Muscle of leg (tissue), 11 donors: ENCODE measurements around the gene CLCF1. TPM values are rescaled to one million over a fixed set of nuclear protein-coding genes. Genes with fewer than 3 reads are reported as not detected.
"Not testable (repeated sequence)": the region's sequence is repeated elsewhere in the genome, so short reads cannot be mapped to it uniquely, and the experiment has no call there.

ENCODE experiments used
- DNase-seq: peaks from one replicate; pipeline ENCODE4 v3.0.0; 2013
- H3K27ac ChIP-seq: one replicate; pipeline ENCODE4 v1.5.1; 2013; ENCODE audit warnings: mild to moderate bottlenecking, low read length, control low read depth
- H3K27me3 ChIP-seq: one replicate; pipeline ENCODE4 v1.6.1; 2013; ENCODE audit warnings: low read length; ENCODE audit not compliant: control insufficient read depth, insufficient read depth
- H3K36me3 ChIP-seq: one replicate; pipeline ENCODE4 v1.6.1; 2013; ENCODE audit warnings: low read length; ENCODE audit not compliant: control insufficient read depth, insufficient read depth
- H3K4me1 ChIP-seq: one replicate; pipeline ENCODE4 v1.6.1; 2013; ENCODE audit warnings: low read length; ENCODE audit not compliant: control insufficient read depth, insufficient read depth
- H3K4me3 ChIP-seq: one replicate; pipeline ENCODE4 v1.5.1; 2013; ENCODE audit warnings: low read length, control low read depth
- H3K9me3 ChIP-seq: replicated peaks from 2 replicates; pipeline ENCODE4 v1.6.1; 2013; ENCODE audit warnings: low read depth, low read length; ENCODE audit not compliant: control insufficient read depth
- WGBS: methylation state at CpG from one replicate; pipeline ENCODE4 v1.1.5; 2013; ENCODE audit warnings: missing lambda C conversion rate; ENCODE audit not compliant: insufficient coverage; 5-methylcytosine and 5-hydroxymethylcytosine counted together
- polyA plus RNA-seq, 8 donors: library from polyadenylated mRNA; unstranded; fragments of 120-200 nt; gene quantifications; one replicate each; pipeline versions ENCODE4 v1.2.1 to v1.2.3, GENCODE V29; 2013; ENCODE audit warnings: inconsistent platforms in 1 of 8, low replicate concordance in 1 of 8; ENCODE audit not compliant: insufficient read length in 8 of 8, insufficient read depth in 1 of 8
- total RNA-seq: library from RNA; stranded (reverse); fragments of 120-200 nt; gene quantifications from one replicate; pipeline ENCODE4 v1.2.4, GENCODE V29; 2013

CLCF1 gene
- total and polyA plus RNA-seq, 9 donors = 2.0 to 4.8 (median 4.0) TPM

DNA sequence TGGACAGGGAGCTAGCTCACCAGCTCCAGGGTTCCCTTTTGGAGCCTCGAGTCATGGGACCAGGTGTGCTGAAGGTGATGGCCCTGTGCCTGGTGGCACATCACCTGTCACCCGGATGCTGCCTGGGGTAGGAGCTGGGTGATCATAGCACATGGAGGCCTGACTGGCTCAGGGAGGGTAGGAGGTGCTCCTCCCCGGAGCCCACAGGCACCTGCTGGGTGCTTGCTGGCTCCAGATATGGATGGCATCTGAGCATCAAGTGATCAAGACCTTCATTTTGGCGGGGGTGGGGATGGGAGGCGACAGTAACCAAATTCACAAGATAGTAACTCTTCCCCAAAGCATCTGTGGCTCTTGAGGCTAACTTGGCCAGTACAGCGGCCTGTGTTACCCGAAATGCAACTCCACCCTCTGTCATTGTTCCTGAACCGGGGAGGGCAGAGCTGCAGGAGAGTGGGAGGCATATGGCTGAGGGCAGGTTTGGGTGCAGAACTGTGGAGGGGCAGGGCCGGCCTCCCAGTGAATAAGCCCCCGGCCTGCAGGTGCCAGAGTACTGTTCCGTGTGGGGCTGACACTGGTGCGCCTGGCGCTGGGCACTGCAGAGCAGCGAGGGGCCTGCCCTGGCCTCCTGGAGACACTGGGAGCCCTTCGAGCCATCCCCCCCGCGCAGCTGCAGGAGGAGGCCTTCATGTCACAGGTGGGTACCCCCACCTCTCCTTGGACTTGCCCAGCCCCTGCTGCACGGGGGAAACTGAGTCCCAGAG lies 35.2 kb upstream of the CLCF1 start:
- Histone ChIP-seq H3K4me1 (peaks cover 50% of the 10 kb centered on the region), H3K27ac (no peak overlapping the region), H3K9me3 (no peaks in the 10 kb centered on the region), H3K36me3 (no peaks in the 10 kb centered on the region), H3K4me3 (no peak overlapping the region), H3K27me3 (peaks cover 45% of the 10 kb centered on the region)
- DNase-seq = no peak
- 75% methylated on average over 12 of the region's 18 CpGs for WGBS

DNA sequence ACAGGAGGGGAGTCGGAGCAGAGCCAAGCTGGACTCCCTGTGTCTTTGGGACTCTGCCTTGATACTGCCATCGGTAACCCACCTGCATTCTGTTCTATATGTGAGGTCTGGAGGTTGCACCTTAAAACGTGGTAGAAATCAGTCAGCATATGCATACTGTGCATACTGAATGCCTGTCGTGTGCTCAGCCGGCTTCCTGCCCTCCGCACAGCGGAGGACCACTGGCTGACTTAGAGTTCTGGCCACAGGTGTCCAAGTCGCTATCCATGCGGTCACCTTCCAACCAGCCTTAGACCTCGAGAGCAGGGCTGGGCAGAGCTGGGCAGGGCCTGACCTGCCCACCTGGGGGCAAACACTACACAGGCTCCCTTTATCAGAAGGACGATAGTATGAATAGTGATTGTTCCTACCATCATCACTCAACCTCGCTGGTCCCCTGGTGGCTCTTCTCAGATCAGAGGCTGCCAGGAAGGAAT lies 34.3 kb upstream of the CLCF1 start:
- Histone ChIP-seq H3K36me3 (no peaks in the 10 kb centered on the region), H3K4me3 (no peak overlapping the region), H3K4me1 (peaks cover 45% of the 10 kb centered on the region), H3K27ac (no peak overlapping the region), H3K9me3 (no peaks in the 10 kb centered on the region), H3K27me3 (peaks cover 39% of the 10 kb centered on the region)
- no peak for DNase-seq
- 59% methylated on average over 7 of the region's 12 CpGs for WGBS

DNA sequence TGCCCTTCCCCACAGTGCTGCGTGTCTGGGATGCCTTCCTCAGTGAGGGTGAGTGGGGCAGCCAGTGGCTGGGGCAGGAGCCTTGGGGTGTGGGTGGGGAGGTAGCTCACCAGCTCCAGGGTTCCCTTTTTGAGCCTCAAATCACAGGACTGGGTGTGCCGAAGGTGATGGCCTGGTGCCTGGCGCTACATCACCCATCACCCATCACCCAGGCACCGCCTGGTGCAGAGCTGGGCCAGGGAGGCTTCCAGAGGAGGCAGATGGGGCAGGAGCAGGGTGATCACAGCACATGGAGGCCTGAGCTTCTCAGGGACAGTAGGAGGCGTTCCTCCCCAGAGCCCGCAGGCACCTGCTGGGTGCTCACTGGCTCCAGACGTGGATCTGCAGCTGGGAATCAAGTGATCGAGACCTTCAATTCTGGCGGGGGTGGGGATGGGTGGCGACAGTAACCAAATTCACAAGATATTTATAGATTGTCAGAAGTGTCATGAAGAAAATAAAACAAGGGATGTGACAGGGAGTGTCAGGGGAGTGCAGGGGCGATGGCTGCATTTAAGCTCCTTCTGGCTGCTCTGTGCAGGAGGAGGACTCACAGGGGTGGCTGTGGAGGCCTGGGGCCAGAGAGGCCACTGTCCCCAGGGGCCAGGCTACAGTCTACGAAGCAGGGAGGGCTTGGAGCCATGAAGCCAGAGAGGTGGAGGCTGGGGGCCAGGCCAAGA lies 33.7 kb upstream of the CLCF1 start:
- no peak for DNase-seq
- no peak overlapping the region for H3K27ac ChIP-seq
- H3K36me3 ChIP-seq = no peaks in the 10 kb centered on the region
- no peaks in the 10 kb centered on the region for H3K9me3 ChIP-seq
- H3K27me3 ChIP-seq = peaks cover 38% of the 10 kb centered on the region
- 54% methylated on average over 5 of the region's 12 CpGs for WGBS
- peaks cover 47% of the 10 kb centered on the region for H3K4me1 ChIP-seq
- no peak overlapping the region for H3K4me3 ChIP-seq

DNA sequence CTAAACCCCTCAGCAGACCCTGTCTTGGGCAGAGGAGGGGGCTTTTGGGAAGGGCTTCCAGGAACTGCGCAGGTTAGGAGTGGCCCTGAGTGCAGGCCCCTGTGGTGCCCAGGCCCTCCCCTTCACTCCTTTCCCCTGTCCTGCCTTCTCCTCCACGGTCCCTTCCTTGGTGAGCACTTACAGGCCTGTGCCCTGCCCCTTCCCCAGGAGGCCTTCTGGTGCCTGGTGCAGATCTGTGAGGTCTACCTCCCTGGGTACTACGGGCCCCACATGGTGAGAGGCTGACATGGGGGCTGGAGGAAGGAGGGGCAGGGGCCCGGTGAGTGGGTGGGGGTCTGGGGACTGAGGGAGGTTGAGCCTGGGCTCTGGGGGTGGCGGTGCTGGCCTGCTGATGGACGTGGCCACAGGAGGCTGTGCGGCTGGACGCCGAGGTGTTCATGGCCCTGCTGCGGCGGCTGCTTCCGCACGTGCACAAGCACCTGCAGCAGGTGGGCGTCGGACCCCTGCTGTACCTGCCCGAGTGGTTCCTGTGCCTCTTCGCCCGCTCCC lies 33.1 kb upstream of the CLCF1 start:
- DNase-seq = no peak
- 85% methylated on average over 16 of the region's 18 CpGs for WGBS
- Histone ChIP-seq H3K27ac (no peak overlapping the region), H3K9me3 (no peaks in the 10 kb centered on the region), H3K27me3 (peaks cover 32% of the 10 kb centered on the region), H3K4me3 (no peak overlapping the region), H3K4me1 (peaks cover 49% of the 10 kb centered on the region), H3K36me3 (no peaks in the 10 kb centered on the region)

DNA sequence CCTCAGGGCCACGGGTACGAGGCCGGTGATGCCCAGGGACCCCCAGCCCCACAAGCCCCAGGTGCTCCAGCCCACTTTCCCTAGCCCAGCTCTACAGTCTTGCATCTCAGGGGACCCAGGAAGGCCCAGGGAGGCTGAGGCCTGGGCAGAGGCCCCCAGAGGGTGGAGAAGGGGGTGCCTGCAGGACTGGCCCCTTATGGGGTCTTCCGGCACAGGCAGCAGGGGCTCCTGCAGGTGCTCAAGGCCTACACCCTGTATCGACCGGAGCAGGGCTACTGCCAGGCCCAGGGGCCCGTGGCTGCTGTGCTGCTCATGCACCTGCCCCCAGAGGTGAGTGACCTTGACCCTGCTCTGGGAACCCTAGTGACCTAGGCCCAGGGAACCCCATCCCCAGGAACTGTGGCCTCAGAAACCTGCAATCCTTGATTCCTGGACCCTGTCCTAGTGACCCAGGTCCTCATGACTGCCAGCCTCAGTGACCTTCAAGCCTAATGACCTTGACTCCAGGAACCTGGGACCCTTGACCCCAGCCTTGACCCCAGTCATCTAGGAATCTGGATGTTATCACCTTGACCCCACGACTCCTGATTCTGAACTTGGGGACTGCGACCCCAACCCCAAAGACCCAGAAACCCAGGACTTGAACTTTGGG lies 32.4 kb upstream of the CLCF1 start:
- Histone ChIP-seq H3K9me3 (no peaks in the 10 kb centered on the region), H3K4me1 (peaks cover 48% of the 10 kb centered on the region), H3K27ac (no peak overlapping the region), H3K27me3 (peaks cover 25% of the 10 kb centered on the region), H3K36me3 (no peaks in the 10 kb centered on the region), H3K4me3 (no peak overlapping the region)
- WGBS = 80% methylated on average over 6 of the region's 9 CpGs
- no peak for DNase-seq

DNA sequence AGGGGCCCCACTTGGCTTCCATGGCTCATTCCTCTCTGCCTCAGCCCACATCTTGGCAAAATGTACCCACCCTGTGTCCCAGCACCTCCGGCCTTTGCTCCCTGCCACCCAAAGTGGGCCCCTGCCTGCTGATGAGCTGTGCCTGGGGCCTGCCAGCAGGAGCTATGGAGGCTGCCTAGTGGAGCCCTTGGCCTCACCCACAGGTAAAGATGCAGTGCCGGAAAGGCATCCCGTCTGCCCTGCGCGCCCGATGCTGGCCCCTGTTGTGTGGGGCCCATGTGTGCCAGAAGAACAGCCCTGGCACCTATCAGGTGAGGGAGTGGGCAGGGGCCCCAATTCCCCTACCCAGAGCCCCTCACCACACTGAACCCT lies 31.8 kb upstream of the CLCF1 start:
- Histone ChIP-seq H3K4me1 (peaks cover 48% of the 10 kb centered on the region), H3K36me3 (peaks cover 5% of the 10 kb centered on the region), H3K9me3 (no peaks in the 10 kb centered on the region), H3K4me3 (no peak overlapping the region), H3K27ac (no peak overlapping the region), H3K27me3 (peaks cover 19% of the 10 kb centered on the region)
- no peak for DNase-seq
- 82% methylated on average over 2 of the region's 6 CpGs for WGBS

DNA sequence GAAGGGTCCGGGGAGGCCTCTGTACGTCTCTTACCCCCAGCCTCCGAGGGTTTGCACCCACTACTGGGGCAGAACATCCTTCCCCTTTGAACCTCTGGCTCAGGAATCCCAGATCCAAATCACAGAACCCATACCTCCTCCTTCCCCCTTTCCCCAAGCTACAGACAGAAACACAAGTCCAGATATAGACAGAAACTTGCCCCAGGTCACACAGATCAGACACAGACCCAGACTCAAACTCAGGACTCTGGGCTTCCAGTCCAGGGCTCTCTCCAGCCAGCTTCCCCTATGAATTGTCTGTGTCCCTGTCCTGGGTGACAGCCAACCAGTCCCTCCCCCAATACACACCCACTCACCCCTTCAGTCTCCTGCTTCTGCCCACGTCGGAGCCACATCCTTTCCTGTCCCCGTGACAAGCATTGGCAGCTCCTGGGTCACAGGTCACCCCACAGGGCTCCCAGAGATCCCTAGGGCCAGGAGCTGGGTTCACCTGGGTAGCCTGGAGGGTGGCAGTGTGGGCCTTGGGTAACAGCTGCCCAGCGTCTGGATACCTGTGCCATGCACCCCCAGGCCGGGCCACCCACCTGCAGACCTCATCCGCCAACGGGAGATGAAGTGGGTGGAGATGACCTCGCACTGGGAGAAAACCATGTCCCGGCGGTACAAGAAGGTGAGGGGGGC lies 31.3 kb upstream of the CLCF1 start:
- Histone ChIP-seq H3K27me3 (peaks cover 14% of the 10 kb centered on the region), H3K27ac (no peak overlapping the region), H3K4me1 (peaks cover 47% of the 10 kb centered on the region), H3K4me3 (peak overlapping the region; percentile 15), H3K36me3 (peaks cover 7% of the 10 kb centered on the region), H3K9me3 (no peaks in the 10 kb centered on the region)
- WGBS = 65% methylated on average over 10 of the region's 13 CpGs
- no peak for DNase-seq

DNA sequence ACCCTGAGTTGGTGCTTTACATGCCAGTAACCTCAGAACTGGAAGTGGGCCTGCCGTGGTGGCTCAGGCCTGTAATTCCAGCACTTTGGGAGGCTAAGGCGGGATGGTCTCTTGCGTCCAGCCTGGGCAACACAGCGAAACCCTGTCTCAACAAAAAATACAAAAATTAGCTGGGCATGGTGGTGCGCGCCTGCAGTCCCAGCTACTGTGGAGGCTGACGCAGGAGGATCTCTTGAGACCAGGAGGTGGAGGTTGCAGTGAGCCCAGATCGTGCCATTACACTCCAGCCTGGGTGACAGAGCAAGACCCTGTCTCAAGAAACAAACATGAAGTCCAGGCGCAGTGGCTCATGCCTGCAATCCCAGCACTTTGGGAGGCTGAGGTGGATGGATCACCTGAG lies 29.7 kb upstream of the CLCF1 start:
- H3K27ac ChIP-seq, H3K4me3 ChIP-seq, DNase-seq, H3K9me3 ChIP-seq, H3K27me3 ChIP-seq: not testable (repeated sequence)
- Histone ChIP-seq H3K36me3 (peaks cover 23% of the 10 kb centered on the region), H3K4me1 (peaks cover 39% of the 10 kb centered on the region)
- 94% methylated on average over 5 of the region's 9 CpGs for WGBS

DNA sequence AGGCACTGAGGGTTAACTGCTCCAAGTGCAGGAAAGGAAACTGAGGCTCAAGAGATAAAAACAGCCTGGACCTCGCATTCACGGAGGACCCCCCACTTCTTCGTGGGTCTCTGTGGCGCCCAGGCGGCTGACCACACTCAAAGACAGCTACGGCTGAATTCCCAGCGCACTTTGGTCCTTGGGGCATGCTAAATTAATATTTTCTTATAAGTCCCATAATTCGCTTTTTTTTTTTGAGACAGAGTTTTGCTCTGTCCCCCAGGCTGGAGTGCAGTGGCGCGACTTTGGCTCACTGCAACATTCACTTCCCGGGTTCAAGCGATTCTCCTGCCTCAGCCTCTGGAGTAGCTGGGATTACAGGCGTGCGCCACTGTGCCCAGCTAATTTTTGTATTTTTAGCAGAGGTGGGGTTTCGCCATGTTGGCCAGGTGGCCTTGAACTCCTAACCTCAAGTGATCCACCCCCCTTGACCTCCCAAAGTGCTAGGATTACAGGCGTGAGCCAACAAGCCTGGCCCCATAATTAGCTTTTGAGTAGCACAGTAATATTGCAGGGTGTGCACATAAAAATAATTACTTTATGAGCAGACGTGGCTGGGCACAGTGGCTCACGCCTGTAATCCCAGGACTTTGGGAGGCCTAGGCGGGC lies 28.9 kb upstream of the CLCF1 start:
- 62% methylated on average over 13 of the region's 19 CpGs for WGBS
- H3K9me3 ChIP-seq, H3K27me3 ChIP-seq, DNase-seq: not testable (repeated sequence)
- Histone ChIP-seq H3K36me3 (peaks cover 30% of the 10 kb centered on the region), H3K27ac (peak overlapping the region; percentile 92), H3K4me1 (peaks cover 34% of the 10 kb centered on the region), H3K4me3 (peak overlapping the region; percentile 45)
